ENCODE measurements around the gene PLTP. TPM values are rescaled to one million over a fixed set of nuclear protein-coding genes. Genes with fewer than 3 reads are reported as not detected.

PLTP gene
- total and polyA plus RNA-seq, 2 experiments from 2014 or later, result 22.6 to 25.7 TPM

DNA sequence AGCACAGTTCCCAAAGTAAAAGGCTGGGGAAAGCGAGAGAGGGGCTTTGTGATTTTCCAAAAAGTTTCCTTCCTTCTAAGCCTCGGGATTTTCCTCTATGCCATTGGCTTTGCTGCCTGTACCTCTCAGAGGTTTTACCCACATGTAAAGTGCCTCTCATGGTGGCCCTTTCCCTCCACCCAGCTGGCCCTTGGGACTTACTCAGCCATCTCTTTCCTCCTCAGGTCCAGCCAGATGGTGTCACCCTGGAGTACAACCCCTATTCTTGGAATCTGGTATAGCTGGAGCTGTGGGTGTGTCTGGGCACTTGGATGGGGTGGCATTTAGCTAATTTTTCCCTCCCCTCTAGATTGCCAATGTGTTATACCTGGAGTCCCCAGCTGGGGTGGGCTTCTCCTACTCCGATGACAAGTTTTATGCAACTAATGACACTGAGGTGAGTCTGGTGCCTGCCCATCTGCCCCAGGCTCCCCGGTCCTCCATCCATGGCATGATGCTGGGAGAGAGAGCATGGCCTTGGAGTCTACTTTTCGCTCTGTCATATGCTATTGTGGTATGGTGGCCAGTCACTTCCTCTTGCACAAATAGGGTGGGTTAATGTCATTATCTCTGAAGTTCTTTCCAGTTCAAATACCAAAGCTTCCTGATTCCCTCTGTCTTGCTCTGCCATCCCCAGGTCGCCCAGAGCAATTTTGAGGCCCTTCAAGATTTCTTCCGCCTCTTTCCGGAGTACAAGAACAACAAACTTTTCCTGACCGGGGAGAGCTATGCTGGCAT is 19.7 kb downstream of the PLTP start:
- Histone ChIP-seq H3K79me2 (ENCODE audit: insufficient read depth) (peaks cover 23% of the 10 kb centered on the region; the same call in 1 of the 2 replicates), H2AFZ (no peak overlapping the region), H3K27me3 (replicated peaks; ENCODE audit: insufficient read depth) (no peaks in the 10 kb centered on the region), H3K4me2 (ENCODE audit: unreplicated experiment) (peak overlapping the region; percentile 75), H3F3A (ENCODE audit: insufficient read depth) (no peaks in the 10 kb centered on the region), H3K27ac (no peak overlapping the region), H3K4me3 (peak overlapping the region; percentile 78), H3K9me2 (ENCODE audit: insufficient read depth) (no peaks in the 10 kb centered on the region), H3K4me1 (ENCODE audit: insufficient read depth) (no peaks in the 10 kb centered on the region; the same call in 1 of the 2 replicates), H3K36me3 (ENCODE audit: low read depth) (peaks cover 14% of the 10 kb centered on the region; the same call in 1 of the 2 replicates), H3K9ac (peak overlapping the region; percentile 85), H3K9me3 (ENCODE audit: low read depth) (no peaks in the 10 kb centered on the region), H4K20me1 (ENCODE audit: insufficient read depth) (no peaks in the 10 kb centered on the region)
- DNase-seq, result peak; percentile 73
- in situ Hi-C loops (cut with MboI), result no loop called here
- 65 to 70% methylated on average over 9 of the region's 9 CpGs for WGBS, 2 experiments (ENCODE audit: low coverage in 1 of 2, low lambda C conversion rate in 2 of 2, missing lambda C conversion rate in 2 of 2)
- TF ChIP-seq EZH2 (IDR thresholded peaks at IDR 0.05; ENCODE audit: insufficient read depth, poor library complexity, severe bottlenecking) (no peak), EZH2phosphoT487 (IDR thresholded peaks at IDR 0.05; ENCODE audit: insufficient read depth, low read depth) (no peak)

DNA sequence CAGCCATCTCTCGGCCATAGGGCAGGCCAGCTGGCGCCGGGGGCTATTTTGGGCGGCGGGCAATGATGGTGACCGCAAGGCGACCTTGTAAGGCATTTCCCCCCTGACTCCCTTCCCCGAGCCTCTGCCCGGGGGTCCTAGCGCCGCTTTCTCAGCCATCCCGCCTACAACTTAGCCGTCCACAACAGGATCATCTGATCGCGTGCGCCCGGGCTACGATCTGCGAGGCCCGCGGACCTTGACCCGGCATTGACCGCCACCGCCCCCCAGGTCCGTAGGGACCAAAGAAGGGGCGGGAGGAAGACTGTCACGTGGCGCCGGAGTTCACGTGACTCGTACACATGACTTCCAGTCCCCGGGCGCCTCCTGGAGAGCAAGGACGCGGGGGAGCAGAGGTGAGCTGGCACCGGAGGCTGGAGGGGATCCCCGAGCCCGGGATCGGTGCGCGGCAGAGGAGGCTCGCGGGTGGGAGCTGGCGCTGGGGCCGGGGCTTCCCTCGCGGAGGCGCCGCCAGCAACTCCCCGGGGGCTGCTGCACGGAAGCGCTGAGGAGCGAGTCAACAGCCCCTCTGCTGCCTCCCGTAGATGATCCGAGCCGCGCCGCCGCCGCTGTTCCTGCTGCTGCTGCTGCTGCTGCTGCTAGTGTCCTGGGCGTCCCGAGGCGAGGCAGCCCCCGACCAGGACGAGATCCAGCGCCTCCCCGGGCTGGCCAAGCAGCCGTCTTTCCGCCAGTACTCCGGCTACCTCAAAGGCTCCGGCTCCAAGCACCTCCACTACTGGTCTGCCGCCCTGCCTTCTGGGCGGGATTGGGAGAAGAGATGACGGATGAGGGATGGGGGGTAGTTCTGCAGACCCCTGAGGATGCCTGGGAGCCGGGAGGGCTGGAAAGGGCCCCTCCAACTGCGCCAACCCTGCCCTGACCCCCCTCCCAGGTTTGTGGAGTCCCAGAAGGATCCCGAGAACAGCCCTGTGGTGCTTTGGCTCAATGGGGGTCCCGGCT is 20.7 kb downstream of the PLTP start, which contains the start of the genes CTSA and NEURL2:
TSS of gene CTSA (plus strand) at position 351 of the 999 bp plus-strand sequence. CDS start at position 585, 234 bp downstream.
TSS of gene NEURL2 (minus strand) at position 224 of the 999 bp plus-strand sequence. CDS start at position 7, 217 bp downstream.
- TF ChIP-seq EZH2 (IDR thresholded peaks at IDR 0.05; ENCODE audit: insufficient read depth, poor library complexity, severe bottlenecking) (no peak), EZH2phosphoT487 (IDR thresholded peaks at IDR 0.05; ENCODE audit: insufficient read depth, low read depth) (no peak)

DNA sequence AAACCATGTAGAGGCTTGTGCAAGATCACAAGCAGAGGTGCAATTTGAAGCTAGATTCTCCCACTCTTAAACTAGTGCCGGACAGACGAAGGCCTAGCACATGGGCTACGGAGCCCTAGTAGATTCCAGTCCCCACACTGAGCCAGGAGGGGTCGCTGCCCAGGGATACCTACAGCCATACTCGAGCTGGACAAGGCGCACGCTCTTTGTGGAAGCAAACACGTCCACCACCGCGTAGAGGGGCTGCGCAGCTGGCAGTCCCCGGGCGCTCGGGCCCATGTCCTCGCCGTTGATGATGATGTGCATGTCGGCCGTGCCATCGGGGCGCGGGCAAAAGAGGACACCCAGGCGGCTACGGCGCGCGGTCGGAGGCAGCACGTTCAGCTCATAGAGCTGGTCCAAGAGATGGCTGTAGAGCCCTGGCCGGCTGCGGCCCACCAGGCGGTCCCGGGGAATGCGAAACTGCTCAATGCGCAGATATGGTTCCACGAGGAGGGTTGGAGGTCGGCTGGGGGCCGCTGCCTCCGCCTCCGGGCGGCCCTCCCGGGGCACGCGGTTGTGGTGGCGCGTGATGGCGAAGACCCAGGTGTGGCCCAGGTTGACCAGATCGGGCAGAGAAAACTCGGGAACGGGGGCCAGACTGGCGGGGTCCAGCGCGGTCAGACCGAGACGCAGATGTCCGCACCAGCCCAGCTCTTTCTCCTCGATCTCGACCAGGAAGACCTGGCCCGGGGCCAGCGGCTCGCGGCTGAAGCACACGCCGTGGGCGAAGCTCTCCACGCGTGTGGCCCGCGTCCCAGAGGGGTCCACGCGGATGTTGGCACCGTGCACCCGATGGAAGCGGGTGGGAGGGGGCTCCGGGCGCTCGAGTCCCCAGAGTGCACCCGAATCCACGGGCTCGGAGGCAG is 21.6 kb downstream of the PLTP start:
- 5 to 6% methylated on average over 51 to 72 of the region's 79 CpGs for WGBS, 2 experiments (ENCODE audit: low coverage in 1 of 2, low lambda C conversion rate in 2 of 2, missing lambda C conversion rate in 2 of 2)
- peak; percentile 83 for DNase-seq
- Histone ChIP-seq H3K9me3 (ENCODE audit: low read depth) (no peaks in the 10 kb centered on the region), H3K9ac (peak overlapping the region; percentile 85), H3K4me1 (ENCODE audit: insufficient read depth) (peaks cover 4% of the 10 kb centered on the region), H3K27ac (peak overlapping the region; percentile 52), H3K79me2 (ENCODE audit: insufficient read depth) (peaks cover 23% of the 10 kb centered on the region; the same call in 1 of the 2 replicates), H2AFZ (peak overlapping the region; percentile 81), H3K4me2 (ENCODE audit: unreplicated experiment) (peak overlapping the region; percentile 75), H3K27me3 (replicated peaks; ENCODE audit: insufficient read depth) (no peaks in the 10 kb centered on the region), H3F3A (ENCODE audit: insufficient read depth) (peaks cover 3% of the 10 kb centered on the region), H3K36me3 (ENCODE audit: low read depth) (0 out of 2 replicates have a peak, but pooled peaks cover under 1% of the 10 kb centered on the region), H3K9me2 (ENCODE audit: insufficient read depth) (no peaks in the 10 kb centered on the region), H3K4me3 (peak overlapping the region; percentile 78), H4K20me1 (ENCODE audit: insufficient read depth) (peaks cover 1% of the 10 kb centered on the region; the same call in 1 of the 2 replicates)
- no peak for TF ChIP-seq EZH2 (IDR thresholded peaks at IDR 0.05; ENCODE audit: insufficient read depth, poor library complexity, severe bottlenecking)
- no peak for TF ChIP-seq EZH2phosphoT487 (IDR thresholded peaks at IDR 0.05; ENCODE audit: insufficient read depth, low read depth)
- in situ Hi-C loops (cut with MboI), result no loop called here

More for the DNA sequence above, 20.7 kb downstream of the PLTP start, which contains the start of the genes CTSA and NEURL2:
- peak within 1 kb of the TSS; percentile 78 for H3K4me3 ChIP-seq
- H3F3A ChIP-seq (ENCODE audit: insufficient read depth), result no peaks in the 10 kb centered on the region
- H2AFZ ChIP-seq, result peak within 1 kb of the TSS; percentile 81
- 0 to 1% methylated on average over 63 to 68 of the region's 78 CpGs for WGBS, 2 experiments (ENCODE audit: low coverage in 1 of 2, low lambda C conversion rate in 2 of 2, missing lambda C conversion rate in 2 of 2)
- H3K79me2 ChIP-seq (ENCODE audit: insufficient read depth), result peaks cover 23% of the 10 kb centered on the region; the same call in 1 of the 2 replicates
- H3K4me2 ChIP-seq (ENCODE audit: unreplicated experiment), result peak within 1 kb of the TSS; percentile 75
- no peaks in the 10 kb centered on the region for H3K9me3 ChIP-seq (ENCODE audit: low read depth)
- in situ Hi-C loops (cut with MboI), result no loop called here
- H3K9ac ChIP-seq, result peak within 1 kb of the TSS; percentile 85
- H3K27ac ChIP-seq, result peak within 1 kb of the TSS; percentile 52
- H3K4me1 ChIP-seq (ENCODE audit: insufficient read depth), result no peaks in the 10 kb centered on the region; the same call in 1 of the 2 replicates
- H4K20me1 ChIP-seq (ENCODE audit: insufficient read depth), result no peaks in the 10 kb centered on the region
- H3K36me3 ChIP-seq (ENCODE audit: low read depth), result peaks cover 10% of the 10 kb centered on the region; the same call in 1 of the 2 replicates
- H3K9me2 ChIP-seq (ENCODE audit: insufficient read depth), result no peaks in the 10 kb centered on the region
- DNase-seq, result peak; percentile 97
- H3K27me3 ChIP-seq (replicated peaks; ENCODE audit: insufficient read depth), result no peaks in the 10 kb centered on the region

Measured in GM23248 (cell line).